ENCODE data around the gene XAF1.

XAF1 gene

GRCh38 chr17:6818938-6819337 lies 63.1 kb downstream of the XAF1 start:
- no peak for TF ChIP-seq CTCF (IDR thresholded peaks at IDR 0.05; ENCODE audit: control insufficient read depth, extremely low read depth, insufficient read depth)
- DNase-seq (ENCODE audit: low read depth) = no peak

GRCh38 chr17:6823011-6823442 lies 67.2 kb downstream of the XAF1 start:
- no peak for DNase-seq (ENCODE audit: low read depth)
- H3K4me3 ChIP-seq (ENCODE audit: low read depth, low read length) = no peak overlapping the region
- no peak for TF ChIP-seq CTCF (IDR thresholded peaks at IDR 0.05; ENCODE audit: control insufficient read depth, extremely low read depth, insufficient read depth)

More at GRCh38 chr17:6818938-6819337, 63.1 kb downstream of the XAF1 start:
- no peak overlapping the region for H3K4me3 ChIP-seq (ENCODE audit: low read depth, low read length)
